T-helper 2 cell treated with Interferon-gamma antibody and Interleukin-4, amounts not matched to agents 100 ng/mL and 5 ng/mL, for 36 hours (primary cell): Measurements from ENCODE around the gene DDX24. TPM values are rescaled to one million over a fixed set of nuclear protein-coding genes. Genes with fewer than 3 reads are reported as not detected.

Experiments
- intact Hi-C: fragments of 100-400 bp; cut with micrococcal nuclease; formaldehyde crosslinking; loops from one replicate; pipeline ENCODE4 v1.15.1; 2023
- total RNA-seq: library from RNA; stranded (reverse); gene quantifications from 2 replicates; pipeline ENCODE4 v1.2.3, GENCODE V29; 2022

The DDX24 gene
- total RNA-seq, 1 donor from 2014 or later: 192 TPM

DNA sequence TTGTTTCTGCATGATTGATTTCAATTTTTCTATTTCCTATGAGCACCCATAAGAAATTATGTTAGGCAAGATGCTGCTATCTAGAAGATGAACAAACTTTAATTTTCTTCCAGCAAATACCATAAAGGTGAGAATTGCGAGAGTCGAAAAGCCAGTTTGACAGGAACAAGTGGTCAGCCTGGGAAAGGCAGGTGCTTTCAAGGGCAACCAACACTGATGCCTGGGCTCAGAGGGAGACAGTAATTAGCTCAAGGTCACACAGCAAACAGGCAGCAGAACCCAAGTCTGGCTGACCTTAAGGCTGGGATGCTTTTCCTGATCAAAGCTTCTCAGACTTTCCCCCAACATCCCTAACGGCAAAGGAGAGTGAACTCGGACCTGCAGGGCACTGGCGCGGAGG lies 61.7 kb downstream of the DDX24 start:
- intact Hi-C loops: no loop called here

DNA sequence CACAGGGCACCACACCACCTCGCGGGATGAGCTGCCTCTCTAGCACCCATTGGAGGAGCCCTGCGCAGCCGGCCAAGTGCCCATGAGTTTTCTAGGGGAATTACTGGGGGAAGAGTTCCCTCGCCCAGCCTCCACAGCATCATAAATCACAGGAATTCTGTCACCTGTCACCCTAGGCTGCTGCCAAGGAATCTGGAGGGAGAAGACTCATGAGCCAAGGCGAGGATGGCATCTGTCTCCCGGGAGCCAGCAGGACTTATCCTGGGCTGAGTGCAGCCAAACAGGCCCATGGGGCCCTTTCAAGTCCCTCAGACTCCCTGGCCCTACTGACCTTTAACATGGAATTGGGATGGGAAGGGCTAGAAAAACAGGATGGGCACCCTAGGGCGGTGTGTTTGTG lies 62.7 kb downstream of the DDX24 start:
- intact Hi-C loops: no loop called here

DNA sequence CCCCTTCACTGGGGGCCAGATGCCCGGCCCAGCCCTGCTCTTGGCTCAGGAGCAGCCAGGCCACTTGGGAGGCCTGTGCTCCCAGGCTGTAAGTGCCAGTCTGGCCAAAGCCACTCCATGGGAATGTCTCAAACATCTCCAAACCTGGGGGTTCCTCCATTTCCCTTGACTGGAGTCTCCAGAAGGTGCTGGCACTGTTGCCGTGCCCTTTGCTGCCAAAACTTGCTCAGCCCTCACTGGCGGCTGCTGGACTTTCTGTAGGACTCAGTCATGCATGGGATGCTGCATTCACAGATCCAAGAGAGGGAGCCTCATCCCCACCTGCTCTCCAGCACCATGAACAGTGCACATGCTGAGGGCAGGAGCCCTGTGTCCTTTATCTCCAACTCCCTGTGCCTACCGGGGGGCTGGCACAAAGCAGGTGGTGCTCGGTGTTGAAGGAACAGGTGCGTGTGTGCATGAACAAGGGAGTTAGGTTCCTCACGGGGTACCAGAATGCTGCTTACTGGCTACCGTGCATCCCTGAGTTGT lies 64.5 kb downstream of the DDX24 start:
- intact Hi-C loops: no loop called here

DNA sequence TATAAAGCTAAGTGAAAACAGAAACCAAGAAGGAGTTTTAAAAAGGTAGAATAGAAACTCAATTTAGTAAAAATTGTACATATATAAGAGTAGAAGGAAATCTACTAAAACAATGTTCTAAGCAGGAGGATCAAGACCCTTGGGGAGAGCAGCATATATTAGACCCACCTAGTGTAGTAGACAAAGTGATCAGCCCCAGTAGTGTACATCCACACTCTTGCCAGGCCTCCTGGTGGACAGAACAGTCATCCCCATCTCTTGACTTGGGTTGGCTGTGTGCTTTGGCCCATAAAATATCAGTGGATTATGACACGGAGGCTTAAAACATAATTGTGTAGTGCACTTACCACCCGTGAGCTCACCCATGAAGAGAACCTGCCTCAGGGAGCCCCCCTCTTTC lies 65.8 kb downstream of the DDX24 start:
- intact Hi-C loops: no loop called here

DNA sequence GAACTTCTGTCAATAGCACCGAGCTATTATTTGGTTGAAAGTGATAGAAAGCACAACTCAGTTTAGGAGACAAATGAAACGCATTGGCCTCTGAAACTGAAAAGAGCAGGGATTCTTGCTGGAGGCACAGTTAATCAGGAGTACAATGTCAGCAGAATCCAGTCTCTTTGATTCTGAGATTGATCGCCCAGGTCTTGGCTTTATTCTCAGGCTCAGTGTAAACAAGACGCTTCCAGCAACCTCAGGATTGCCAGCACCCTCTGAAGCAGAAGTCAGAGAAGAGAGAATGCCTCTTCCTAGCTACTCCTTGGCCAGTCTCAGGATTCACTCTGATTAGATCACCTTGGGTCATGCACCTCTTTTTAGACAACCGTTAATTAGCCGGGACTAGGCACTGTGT lies 66.6 kb downstream of the DDX24 start:
- intact Hi-C loops: no loop called here

DNA sequence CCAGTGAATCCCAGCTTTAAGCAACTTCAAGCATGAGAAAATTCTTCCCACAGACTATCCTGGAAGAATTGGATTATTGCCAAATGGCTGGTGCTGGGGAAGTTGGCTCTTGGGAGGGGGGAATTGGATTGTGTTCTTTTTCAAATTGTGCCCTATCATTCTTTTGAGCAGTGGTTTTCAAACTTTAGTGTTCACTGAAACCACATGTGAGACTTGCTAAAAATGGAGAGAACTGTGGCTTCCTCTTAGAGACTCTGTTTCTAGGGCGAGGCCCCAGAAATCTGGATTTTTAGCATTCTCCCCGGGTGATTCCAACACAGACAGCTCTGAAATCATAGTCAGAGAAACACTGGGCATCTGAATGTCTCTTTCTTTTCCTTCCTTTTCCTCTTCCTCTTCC lies 69.2 kb downstream of the DDX24 start:
- intact Hi-C loops: loop anchor here (2.0 kb wide), 1 partner anchor 15 kb away; the partner anchor contains the start of gene OTUB2

DNA sequence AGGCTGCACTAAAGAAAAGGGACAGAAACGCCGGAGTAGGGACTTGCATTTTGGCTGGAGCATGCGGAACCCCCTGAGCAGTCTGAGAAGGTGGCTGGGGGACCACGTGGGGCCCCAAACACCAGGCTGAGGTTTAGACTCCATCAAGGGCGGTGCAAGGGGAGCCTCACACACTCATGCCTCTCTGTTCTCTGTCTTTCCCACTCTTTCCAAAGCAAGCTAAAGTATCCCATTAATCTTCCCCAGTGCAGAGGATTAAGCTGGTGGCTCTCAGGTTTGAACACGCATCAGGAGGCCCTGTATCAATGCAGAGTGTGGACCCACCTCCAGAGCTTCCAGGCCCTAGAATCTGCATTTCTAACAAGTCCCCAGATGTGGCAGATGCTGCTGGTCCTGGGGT lies 70.4 kb downstream of the DDX24 start:
- intact Hi-C loops: no loop called here

DNA sequence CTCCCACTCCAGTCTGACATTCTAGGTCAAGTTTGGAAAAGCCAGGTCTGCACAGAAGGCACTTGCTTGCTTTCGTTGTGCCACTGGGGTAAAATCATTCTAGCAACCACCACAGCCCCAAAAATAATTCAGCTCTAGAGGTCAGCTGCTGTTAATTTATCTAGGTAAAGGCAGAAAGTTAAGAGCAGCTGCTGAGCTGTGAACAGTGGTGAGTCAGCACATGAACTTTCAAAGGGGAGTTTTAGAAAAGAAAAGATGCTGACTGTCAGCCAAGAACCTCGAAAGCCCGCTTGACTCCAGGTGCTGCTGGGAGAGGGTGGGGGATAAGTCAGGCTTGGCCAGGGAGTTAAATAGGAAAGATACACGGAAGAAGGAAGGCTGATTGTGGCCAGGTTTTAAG lies 71.2 kb downstream of the DDX24 start:
- intact Hi-C loops: no loop called here

DNA sequence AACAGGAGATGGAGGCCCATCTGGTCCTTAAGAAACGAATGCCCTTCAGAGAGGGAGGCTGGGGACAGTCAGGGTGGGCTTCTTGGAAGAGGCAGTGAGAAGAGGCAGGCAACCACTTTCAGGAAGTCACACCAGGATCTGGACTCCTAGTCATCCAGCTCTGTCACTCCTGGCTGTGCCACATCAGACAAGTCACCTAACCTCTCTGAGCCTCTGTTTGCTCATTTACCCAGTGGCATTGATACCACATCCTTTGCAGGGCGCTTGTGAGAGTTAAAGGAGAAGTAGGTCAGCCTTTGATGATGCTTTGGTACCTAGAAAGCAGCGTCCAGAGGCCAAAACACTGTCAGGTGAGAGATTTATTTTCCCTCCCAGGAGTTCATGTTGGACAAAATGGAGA lies 72.8 kb downstream of the DDX24 start:
- intact Hi-C loops: no loop called here

DNA sequence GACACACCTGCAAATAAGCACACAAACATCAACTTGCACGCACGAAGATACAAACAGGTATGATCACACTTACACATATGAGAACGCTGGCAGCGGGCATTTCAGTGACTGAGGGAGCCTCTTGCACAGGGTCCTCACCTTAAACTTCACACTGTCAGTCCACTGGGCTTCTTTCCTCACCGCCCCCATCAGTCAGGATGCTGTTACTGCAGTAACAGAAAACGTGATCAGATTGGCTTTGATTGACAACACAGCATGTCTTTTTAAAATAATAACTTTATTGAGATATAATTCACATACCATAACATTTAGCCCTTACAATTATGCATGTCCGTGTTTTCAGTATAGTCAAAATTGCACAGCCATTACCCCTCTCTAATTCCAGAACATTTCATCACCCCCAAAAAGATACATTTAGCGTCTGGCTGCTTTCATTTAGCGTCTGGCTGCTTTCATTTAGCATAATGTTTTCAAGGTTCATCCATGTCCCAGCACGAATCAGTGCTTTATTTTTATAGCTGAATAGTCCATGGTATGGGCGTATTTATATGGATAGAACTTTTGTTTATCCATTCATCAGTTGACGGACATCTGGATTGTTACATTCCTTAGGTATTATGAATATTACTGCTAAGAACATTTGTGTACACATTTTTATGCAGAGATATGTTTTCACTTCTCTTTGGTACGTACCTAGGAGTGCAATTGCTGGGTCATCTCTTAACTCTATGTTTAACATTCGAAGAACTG lies 75.5 kb downstream of the DDX24 start:
- intact Hi-C loops: no loop called here

DNA sequence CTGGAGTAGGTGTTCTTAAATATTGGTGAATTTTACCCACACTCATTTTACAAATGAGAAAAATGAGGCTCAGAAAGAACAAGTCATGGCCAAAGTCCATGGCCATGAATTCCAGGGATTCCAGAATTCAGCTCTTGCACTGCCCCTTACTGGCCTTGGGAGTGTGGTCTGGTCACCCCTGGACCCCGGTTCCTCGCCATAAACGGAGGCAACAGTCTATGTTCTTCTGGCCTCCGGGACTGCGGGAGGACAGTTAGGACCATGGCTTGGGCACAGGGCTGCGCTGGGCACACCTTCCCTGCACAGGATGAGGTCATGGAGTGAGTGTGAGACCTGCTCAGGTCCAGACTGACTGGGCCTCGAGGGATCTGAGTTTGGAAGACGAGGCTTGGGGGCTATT lies 77.0 kb downstream of the DDX24 start:
- intact Hi-C loops: no loop called here

DNA sequence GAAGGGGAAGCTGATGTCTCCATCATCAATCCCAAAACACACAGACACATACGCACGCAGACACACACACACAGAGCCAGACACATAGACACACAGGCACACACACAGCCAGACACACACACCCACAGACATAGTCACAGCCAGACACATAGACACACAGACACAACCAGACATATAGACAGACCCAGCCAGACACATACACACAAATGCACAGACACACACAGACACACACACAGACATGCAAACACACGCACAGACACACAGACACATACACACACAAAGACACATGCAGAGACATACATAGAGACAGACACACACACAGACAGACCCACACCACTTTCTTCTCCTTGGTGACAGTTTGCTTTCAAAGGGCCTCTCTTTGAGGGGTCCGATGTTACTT lies 77.6 kb downstream of the DDX24 start:
- intact Hi-C loops: no loop called here

DNA sequence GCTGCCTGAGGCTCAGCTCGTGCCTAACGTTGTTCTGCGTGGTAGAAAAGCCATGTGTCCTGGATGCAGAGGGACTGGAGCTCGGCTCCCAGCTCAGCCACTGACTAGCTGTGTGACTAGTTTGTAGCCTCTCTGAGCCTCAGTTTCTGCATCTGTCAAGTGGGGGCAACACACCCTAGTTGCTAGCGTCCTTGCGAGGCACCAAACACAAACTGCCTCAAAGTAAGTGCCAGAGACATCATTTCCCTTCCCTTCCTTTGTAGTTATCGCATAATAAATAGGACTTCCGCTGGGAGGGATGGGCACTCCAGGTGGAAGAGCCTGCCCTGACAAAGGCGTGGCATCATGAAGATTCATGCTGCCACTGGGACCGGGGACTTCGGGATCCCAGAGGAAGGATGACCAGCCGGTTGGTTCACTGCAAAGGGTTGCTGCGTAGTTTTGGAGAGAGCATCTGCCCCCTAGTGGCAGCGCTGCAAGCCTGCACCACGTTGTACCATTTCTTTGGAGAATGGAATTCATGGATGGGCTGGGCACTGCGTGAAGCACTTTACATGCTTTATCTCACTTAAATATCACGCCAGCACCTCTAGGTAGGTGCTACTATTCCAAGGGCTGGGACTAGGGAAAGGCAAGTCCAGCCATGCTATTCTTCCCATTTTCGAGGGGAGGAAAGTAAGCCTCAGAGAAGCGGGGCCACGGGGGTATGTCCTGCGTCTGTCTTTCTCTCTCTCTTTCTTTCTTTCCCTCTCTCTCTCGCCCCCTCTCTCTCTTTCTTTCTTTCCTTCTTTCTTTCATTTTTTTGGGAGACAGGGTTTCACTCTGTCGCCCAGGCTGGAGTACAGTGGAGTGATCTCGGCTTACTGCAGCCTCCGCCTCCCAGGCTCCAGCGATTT lies 79.3 kb downstream of the DDX24 start:
- intact Hi-C loops: loop anchor here (1.0 kb wide), 3 partner anchors 23 to 62 kb away; no protein-coding TSS in a partner anchor

DNA sequence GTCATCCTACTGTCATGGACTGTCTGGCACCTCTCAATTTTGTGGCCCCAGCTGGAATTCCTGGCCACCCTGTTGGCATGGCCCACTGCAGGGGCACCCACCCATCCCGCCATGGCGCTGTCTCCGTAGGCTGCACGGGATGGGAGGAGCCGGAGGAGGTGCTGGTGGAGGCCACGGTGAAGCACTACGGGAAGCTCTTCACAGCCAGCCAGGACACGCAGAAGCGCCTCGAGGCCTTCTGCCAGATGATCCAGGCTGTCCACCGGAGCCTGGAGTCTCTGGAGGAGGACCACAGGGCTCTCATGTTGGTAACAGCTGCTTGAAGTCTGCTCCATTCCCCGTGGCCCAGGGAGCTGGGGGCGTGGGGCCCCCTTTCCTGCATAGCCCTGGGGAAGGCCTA lies 80.0 kb downstream of the DDX24 start:
- intact Hi-C loops: loop anchor here (1.0 kb wide), 3 partner anchors 23 to 62 kb away; no protein-coding TSS in a partner anchor

DNA sequence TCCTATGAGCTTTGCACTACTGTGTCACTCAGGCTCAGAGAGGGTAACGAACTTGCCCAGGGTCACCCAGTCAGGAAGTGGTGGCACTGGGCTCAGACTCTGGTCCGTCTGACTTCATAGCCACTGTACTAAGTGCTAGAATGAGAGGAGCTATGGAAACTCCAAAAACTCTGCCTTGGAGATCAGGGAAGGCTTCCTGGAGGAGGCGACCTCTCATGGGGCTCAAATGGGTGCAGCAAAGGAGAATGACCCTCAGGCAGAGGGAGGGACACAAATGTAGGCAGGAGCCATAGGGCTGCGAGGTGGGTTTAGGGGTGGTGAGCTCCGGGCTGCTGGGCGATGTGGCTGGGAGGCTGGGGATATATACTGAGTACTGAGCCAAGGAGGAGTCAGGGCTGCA lies 80.7 kb downstream of the DDX24 start:
- intact Hi-C loops: no loop called here

DNA sequence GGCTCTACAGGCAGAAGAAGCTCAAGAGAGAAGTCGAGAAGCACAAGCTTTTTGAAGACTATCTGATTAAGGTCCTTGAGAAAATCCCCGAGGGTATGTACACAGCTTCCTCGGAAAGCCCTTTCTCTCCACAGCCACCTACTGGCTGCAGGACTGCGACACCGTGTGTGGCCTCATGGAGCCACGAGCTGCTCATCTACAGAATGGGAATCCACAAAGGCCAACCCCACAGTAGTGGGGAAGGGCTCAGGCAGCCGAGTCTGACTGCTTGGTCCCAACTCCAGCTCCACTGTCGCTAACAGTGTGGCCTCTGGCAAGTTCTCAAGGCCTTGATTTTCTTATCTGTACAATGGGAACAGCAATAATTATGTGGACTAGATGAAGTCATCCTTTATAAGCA lies 81.4 kb downstream of the DDX24 start:
- intact Hi-C loops: no loop called here

DNA sequence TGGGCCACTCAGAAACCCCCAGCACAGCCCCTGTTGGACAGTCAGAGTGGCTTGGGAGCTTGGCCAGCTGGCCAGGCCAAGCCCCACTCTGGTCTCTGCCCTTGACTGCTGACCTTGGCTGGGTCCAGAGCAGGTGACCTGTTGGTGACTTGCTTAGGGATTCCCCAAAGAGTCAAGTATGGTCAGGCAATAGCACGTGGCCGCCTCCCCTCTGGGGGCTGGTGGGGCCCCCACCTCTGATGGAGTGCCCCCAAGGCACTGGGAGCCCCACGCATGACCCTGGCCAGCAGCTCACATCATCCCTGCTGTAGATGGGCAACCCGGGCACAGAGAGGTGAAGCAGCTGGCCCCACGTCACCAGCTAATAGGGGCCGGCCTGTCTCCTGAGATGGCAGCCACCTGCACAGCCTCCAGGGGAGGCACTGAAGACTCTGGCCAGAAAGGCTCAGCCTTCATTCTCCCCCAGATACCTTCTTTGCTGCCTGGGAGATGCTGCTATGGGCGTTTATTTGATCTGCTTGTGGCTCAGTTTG lies 82.1 kb downstream of the DDX24 start:
- intact Hi-C loops: no loop called here

Other genes starting within 250 kb of the DDX24 start
- gene FAM181A, start 153.9 kb downstream of the DDX24 start, total RNA-seq: not detected in 2 replicates
- 55.8 and 58.1 TPM in 2 replicates for gene ASB2, start 104.6 kb downstream of the DDX24 start, total RNA-seq
- gene CCDC197, start 83.9 kb downstream of the DDX24 start, total RNA-seq: not detected in 2 replicates
- gene OTUB2, start 54.9 kb downstream of the DDX24 start, total RNA-seq: 3.0 and 3.2 TPM in 2 replicates
- 41.2 and 46.0 TPM in 2 replicates for gene IFI27L1, start 108 bp upstream of the DDX24 start, total RNA-seq
- gene IFI27, start 29.5 kb upstream of the DDX24 start, total RNA-seq: 8.5 and 13.6 TPM in 2 replicates
- gene IFI27L2, start 48.4 kb upstream of the DDX24 start, total RNA-seq: 67.6 and 68.6 TPM in 2 replicates
- 0.64 and 1.1 TPM in 2 replicates for gene PPP4R4, start 93.1 kb upstream of the DDX24 start, total RNA-seq
- not detected in 2 replicates for gene SERPINA10, start 212.1 kb upstream of the DDX24 start, total RNA-seq
- gene SERPINA6, start 242.1 kb upstream of the DDX24 start, total RNA-seq: not detected in 2 replicates